ENCODE measurements around the gene SH3GLB1.
"Not testable (repeated sequence)": the region's sequence is repeated elsewhere in the genome, so short reads cannot be mapped to it uniquely, and the experiment has no call there.

SH3GLB1 gene

GRCh38 chr1:86704458-86704971, at the start of gene SH3GLB1:
SH3GLB1 (plus strand) TSS chr1:86704576; CDS start chr1:86704900, 324 bp downstream.
- peak within 1 kb of the TSS; percentile 98 for H2AFZ ChIP-seq (ENCODE audit: low read length, unreplicated experiment)
- peaks cover 26% of the 10 kb centered on the region for H3K4me1 ChIP-seq (ENCODE audit: control insufficient read depth, insufficient read depth, low read length, unreplicated experiment)
- no peaks in the 10 kb centered on the region for H3K36me3 ChIP-seq (ENCODE audit: insufficient read depth, low read length)
- no peaks in the 10 kb centered on the region for H3K27me3 ChIP-seq (ENCODE audit: insufficient read depth, low read length)
- peak within 1 kb of the TSS; percentile 89 for H3K27ac ChIP-seq (ENCODE audit: low read depth, low read length)
- peaks cover 43% of the 10 kb centered on the region for H3K79me2 ChIP-seq (ENCODE audit: control insufficient read depth, insufficient read depth, low read length, unreplicated experiment)
- H3K4me3 ChIP-seq (ENCODE audit: low read depth, low read length) = peak within 1 kb of the TSS; percentile 92

GRCh38 chr1:86658381-86658780, 46.0 kb upstream of the SH3GLB1 start:
- H3K4me3 ChIP-seq (ENCODE audit: low read depth, low read length); H3K36me3 ChIP-seq (ENCODE audit: insufficient read depth, low read length); H3K27me3 ChIP-seq (ENCODE audit: insufficient read depth, low read length); H3K79me2 ChIP-seq (ENCODE audit: control insufficient read depth, insufficient read depth, low read length, unreplicated experiment); H2AFZ ChIP-seq (ENCODE audit: low read length, unreplicated experiment); H3K4me1 ChIP-seq (ENCODE audit: control insufficient read depth, insufficient read depth, low read length, unreplicated experiment); H3K27ac ChIP-seq (ENCODE audit: low read depth, low read length): not testable (repeated sequence)

GRCh38 chr1:86666368-86666767, 38.0 kb upstream of the SH3GLB1 start:
- Histone ChIP-seq H3K27ac (ENCODE audit: low read depth, low read length) (no peak overlapping the region), H3K4me3 (ENCODE audit: low read depth, low read length) (no peak overlapping the region), H3K27me3 (ENCODE audit: insufficient read depth, low read length) (0 out of 2 replicates have a peak, but pooled peaks cover 6% of the 10 kb centered on the region), H3K79me2 (ENCODE audit: control insufficient read depth, insufficient read depth, low read length, unreplicated experiment) (no peaks in the 10 kb centered on the region), H3K36me3 (ENCODE audit: insufficient read depth, low read length) (no peaks in the 10 kb centered on the region), H3K4me1 (ENCODE audit: control insufficient read depth, insufficient read depth, low read length, unreplicated experiment) (no peaks in the 10 kb centered on the region), H2AFZ (ENCODE audit: low read length, unreplicated experiment) (no peak overlapping the region)

- Histone ChIP-seq H3K79me2 (ENCODE audit: control insufficient read depth, insufficient read depth, low read length, unreplicated experiment) (no peaks in the 10 kb centered on the region), H3K27me3 (ENCODE audit: insufficient read depth, low read length) (no peaks in the 10 kb centered on the region), H3K4me3 (ENCODE audit: low read depth, low read length) (no peak overlapping the region), H3K36me3 (ENCODE audit: insufficient read depth, low read length) (no peaks in the 10 kb centered on the region), H2AFZ (ENCODE audit: low read length, unreplicated experiment) (no peak overlapping the region), H3K27ac (ENCODE audit: low read depth, low read length) (no peak overlapping the region), H3K4me1 (ENCODE audit: control insufficient read depth, insufficient read depth, low read length, unreplicated experiment) (no peaks in the 10 kb centered on the region)
Measured at GRCh38 chr1:86687595-86687994, 16.8 kb upstream of the SH3GLB1 start.

- H3K4me1 ChIP-seq (ENCODE audit: control insufficient read depth, insufficient read depth, low read length, unreplicated experiment) = peaks cover 9% of the 10 kb centered on the region
- H3K4me3 ChIP-seq (ENCODE audit: low read depth, low read length) = no peak overlapping the region
Measured at GRCh38 chr1:86692641-86693040, 11.7 kb upstream of the SH3GLB1 start.

GRCh38 chr1:86695400-86695799, 9.0 kb upstream of the SH3GLB1 start:
- Histone ChIP-seq H3K4me1 (ENCODE audit: control insufficient read depth, insufficient read depth, low read length, unreplicated experiment) (peaks cover 9% of the 10 kb centered on the region), H3K79me2 (ENCODE audit: control insufficient read depth, insufficient read depth, low read length, unreplicated experiment) (no peaks in the 10 kb centered on the region), H3K27ac (ENCODE audit: low read depth, low read length) (no peak overlapping the region), H3K27me3 (ENCODE audit: insufficient read depth, low read length) (no peaks in the 10 kb centered on the region), H3K4me3 (ENCODE audit: low read depth, low read length) (no peak overlapping the region), H2AFZ (ENCODE audit: low read length, unreplicated experiment) (no peak overlapping the region), H3K36me3 (ENCODE audit: insufficient read depth, low read length) (no peaks in the 10 kb centered on the region)

More at GRCh38 chr1:86692641-86693040, 11.7 kb upstream of the SH3GLB1 start:
- Histone ChIP-seq H3K79me2 (ENCODE audit: control insufficient read depth, insufficient read depth, low read length, unreplicated experiment) (no peaks in the 10 kb centered on the region), H3K36me3 (ENCODE audit: insufficient read depth, low read length) (no peaks in the 10 kb centered on the region), H3K27me3 (ENCODE audit: insufficient read depth, low read length) (no peaks in the 10 kb centered on the region), H2AFZ (ENCODE audit: low read length, unreplicated experiment) (no peak overlapping the region), H3K27ac (ENCODE audit: low read depth, low read length) (no peak overlapping the region)

GRCh38 chr1:86696522-86696921, 7.9 kb upstream of the SH3GLB1 start:
- Histone ChIP-seq H3K4me1 (ENCODE audit: control insufficient read depth, insufficient read depth, low read length, unreplicated experiment) (peaks cover 9% of the 10 kb centered on the region), H3K79me2 (ENCODE audit: control insufficient read depth, insufficient read depth, low read length, unreplicated experiment) (no peaks in the 10 kb centered on the region), H3K36me3 (ENCODE audit: insufficient read depth, low read length) (no peaks in the 10 kb centered on the region), H3K27ac (ENCODE audit: low read depth, low read length) (no peak overlapping the region), H2AFZ (ENCODE audit: low read length, unreplicated experiment) (no peak overlapping the region), H3K27me3 (ENCODE audit: insufficient read depth, low read length) (no peaks in the 10 kb centered on the region), H3K4me3 (ENCODE audit: low read depth, low read length) (no peak overlapping the region)

GRCh38 chr1:86699186-86699585, 5.2 kb upstream of the SH3GLB1 start:
- H3K79me2 ChIP-seq (ENCODE audit: control insufficient read depth, insufficient read depth, low read length, unreplicated experiment) = no peaks in the 10 kb centered on the region
- H3K36me3 ChIP-seq (ENCODE audit: insufficient read depth, low read length) = no peaks in the 10 kb centered on the region
- H3K4me1 ChIP-seq (ENCODE audit: control insufficient read depth, insufficient read depth, low read length, unreplicated experiment) = peaks cover 16% of the 10 kb centered on the region
- H3K27me3 ChIP-seq (ENCODE audit: insufficient read depth, low read length) = no peaks in the 10 kb centered on the region
- no peak overlapping the region for H3K4me3 ChIP-seq (ENCODE audit: low read depth, low read length)
- H3K27ac ChIP-seq (ENCODE audit: low read depth, low read length) = no peak overlapping the region
- H2AFZ ChIP-seq (ENCODE audit: low read length, unreplicated experiment) = no peak overlapping the region

- H3K4me3 ChIP-seq (ENCODE audit: low read depth, low read length) = no peak overlapping the region
Measured at GRCh38 chr1:86701731-86702130, 2.6 kb upstream of the SH3GLB1 start.

GRCh38 chr1:86702954-86703494, 1.4 kb upstream of the SH3GLB1 start:
- Histone ChIP-seq H3K4me1 (ENCODE audit: control insufficient read depth, insufficient read depth, low read length, unreplicated experiment) (peaks cover 15% of the 10 kb centered on the region), H3K79me2 (ENCODE audit: control insufficient read depth, insufficient read depth, low read length, unreplicated experiment) (peaks cover 28% of the 10 kb centered on the region)
- not testable (repeated sequence) for H3K27ac ChIP-seq (ENCODE audit: low read depth, low read length); H3K4me3 ChIP-seq (ENCODE audit: low read depth, low read length); H2AFZ ChIP-seq (ENCODE audit: low read length, unreplicated experiment); H3K27me3 ChIP-seq (ENCODE audit: insufficient read depth, low read length); H3K36me3 ChIP-seq (ENCODE audit: insufficient read depth, low read length)

More at GRCh38 chr1:86701731-86702130, 2.6 kb upstream of the SH3GLB1 start:
- Histone ChIP-seq H3K27ac (ENCODE audit: low read depth, low read length) (no peak overlapping the region), H3K4me1 (ENCODE audit: control insufficient read depth, insufficient read depth, low read length, unreplicated experiment) (peaks cover 7% of the 10 kb centered on the region), H3K79me2 (ENCODE audit: control insufficient read depth, insufficient read depth, low read length, unreplicated experiment) (peaks cover 15% of the 10 kb centered on the region), H3K27me3 (ENCODE audit: insufficient read depth, low read length) (no peaks in the 10 kb centered on the region), H2AFZ (ENCODE audit: low read length, unreplicated experiment) (no peak overlapping the region), H3K36me3 (ENCODE audit: insufficient read depth, low read length) (no peaks in the 10 kb centered on the region)

- Histone ChIP-seq H2AFZ (ENCODE audit: low read length, unreplicated experiment) (peak overlapping the region; percentile 98), H3K4me1 (ENCODE audit: control insufficient read depth, insufficient read depth, low read length, unreplicated experiment) (peaks cover 21% of the 10 kb centered on the region), H3K4me3 (ENCODE audit: low read depth, low read length) (peak overlapping the region; percentile 92), H3K36me3 (ENCODE audit: insufficient read depth, low read length) (no peaks in the 10 kb centered on the region), H3K79me2 (ENCODE audit: control insufficient read depth, insufficient read depth, low read length, unreplicated experiment) (peaks cover 37% of the 10 kb centered on the region), H3K27me3 (ENCODE audit: insufficient read depth, low read length) (no peaks in the 10 kb centered on the region), H3K27ac (ENCODE audit: low read depth, low read length) (peak overlapping the region; percentile 89)
Measured at GRCh38 chr1:86703696-86704457, 499 bp upstream of the SH3GLB1 start.
